K562 (cell line): ENCODE results near the gene SETDB1. TPM values are rescaled to one million over a fixed set of nuclear protein-coding genes. Genes with fewer than 3 reads are reported as not detected.

Source experiments
- ATAC-seq: fragments of 200-7000 bp; cut with Tn5 transposase; 3 replicates; pipeline ENCODE4 v1.9.1; 2020; ENCODE audit warnings: moderate library complexity
- BruUV-seq: library from RNA; stranded (reverse); fragments of 400-500 nt; replicated peaks from 2 replicates; lab custom pipeline; 2021; lab: Mats Ljungman, UMichigan
- CTCF ChIA-PET: fragments of 300-600 bp; formaldehyde crosslinking; extraction: SDS; loops from one replicate; lab custom pipeline; 2021; ENCODE audit warnings: low intra/inter-chr PET ratio; lab: Yijun Ruan, JAX
- POLR2A ChIA-PET: fragments of 300-600, 350-650 bp; sonication (Branson Sonifier 250); formaldehyde crosslinking; extraction: SDS; loops from one replicate; lab custom pipeline; 2021; ENCODE audit warnings: antibody characterized with exemption, inconsistent platforms; lab: Yijun Ruan, JAX
- DNase-seq, 4 experiments: peaks; one replicate each; pipeline versions ENCODE4 v3.0.0 to v3.0.0-alpha.2; 2011 to 2018; ENCODE audit warnings: low spot score in 3 of 4, mixed read lengths in 3 of 4; ENCODE audit errors: extremely low read depth in 1 of 4
- FAIRE-seq: peaks from 2 replicates; lab custom pipeline; 2011; peaks lifted over from hg19 to GRCh38; lab: Jason Lieb, UNC
- H2AFZ ChIP-seq: 2 replicates; pipeline ENCODE4 v1.6.0; 2011; ENCODE audit warnings: low read depth, low read length, control low read depth, inconsistent platforms
- H3K27ac ChIP-seq: fragments of 200-600 bp; 3 replicates; pipeline ENCODE4 v1.8.0; 2011; ENCODE audit warnings: low read depth, mild to moderate bottlenecking, control low read depth, inconsistent platforms, low read length, moderate library complexity, mixed read lengths; ENCODE audit errors: extremely low read depth
- H3K27me3 ChIP-seq, 2 experiments: fragments of 300-600 bp in 1 of 2; 2 replicates in 1 of 2; 3 replicates in 1 of 2; pipeline versions ENCODE4 v1.6.0 to v1.8.0; 2011; ENCODE audit warnings: inconsistent platforms in 2 of 2, low read length in 2 of 2, mild to moderate bottlenecking in 1 of 2, mixed read lengths in 1 of 2, moderate library complexity in 1 of 2; ENCODE audit not compliant: control insufficient read depth in 2 of 2, insufficient read depth in 2 of 2
- H3K36me3 ChIP-seq: fragments of 300-600 bp; 3 replicates; pipeline ENCODE4 v1.8.0; 2011; ENCODE audit warnings: mild to moderate bottlenecking, low read length, inconsistent platforms; ENCODE audit not compliant: control insufficient read depth, insufficient read depth
- H3K4me1 ChIP-seq, 2 experiments: fragments of 200-600 bp in 1 of 2; replicated peaks in 1 of 2; 2 replicates in 1 of 2; 3 replicates in 1 of 2; pipeline versions ENCODE4 v1.5.1 to v1.8.0; 2011; ENCODE audit warnings: inconsistent platforms in 2 of 2, low read length in 2 of 2, mild to moderate bottlenecking in 1 of 2, mixed read lengths in 1 of 2, moderate library complexity in 1 of 2; ENCODE audit not compliant: control insufficient read depth in 2 of 2, insufficient read depth in 2 of 2
- H3K4me2 ChIP-seq: 2 replicates; pipeline ENCODE4 v1.6.1; 2011; ENCODE audit warnings: low read length, control low read depth, inconsistent platforms, mixed read lengths; ENCODE audit not compliant: insufficient read depth
- H3K4me3 ChIP-seq: fragments of 200-600 bp; sonication (generic), shearing (Covaris generic); 2 replicates; pipeline ENCODE4 v1.5.1; 2016; ENCODE audit warnings: control low read depth, inconsistent platforms
- H3K79me2 ChIP-seq: fragments of 200-600 bp; 3 replicates; pipeline ENCODE4 v1.8.0; 2011; ENCODE audit warnings: low read length, inconsistent platforms; ENCODE audit not compliant: control insufficient read depth, insufficient read depth
- H3K9ac ChIP-seq, 2 experiments: 2 replicates each; pipeline versions ENCODE4 v1.6.0 to v1.6.1; 2011; ENCODE audit warnings: low read depth in 2 of 2, low read length in 2 of 2, control low read depth in 1 of 2, inconsistent platforms in 1 of 2, mild to moderate bottlenecking in 1 of 2, mixed read lengths in 1 of 2; ENCODE audit not compliant: insufficient read depth in 1 of 2
- H3K9me1 ChIP-seq: one replicate; pipeline ENCODE4 v1.6.0; 2011; ENCODE audit warnings: inconsistent platforms, mild to moderate bottlenecking, low read length, moderate library complexity; ENCODE audit not compliant: control insufficient read depth, insufficient read depth
- H3K9me3 ChIP-seq: replicated peaks from 2 replicates; pipeline ENCODE4 v1.5.1; 2011; ENCODE audit warnings: low read depth, low read length, inconsistent platforms; ENCODE audit not compliant: control insufficient read depth, insufficient read depth
- H4K20me1 ChIP-seq: replicated peaks from 2 replicates; pipeline ENCODE4 v1.6.1; 2011; ENCODE audit warnings: low read length, inconsistent platforms, mixed read lengths; ENCODE audit not compliant: control insufficient read depth, insufficient read depth
- MYC ChIP-seq, 2 experiments: fragments of 250-450 bp in 1 of 2; sonication (Bioruptor Pico) in 1 of 2; IDR thresholded peaks; 2 replicates each; pipeline versions ENCODE4 v1.5.1 to v1.6.1; 2012 to 2021; ENCODE audit warnings: low read depth in 2 of 2, borderline replicate concordance in 1 of 2, improper control_type of control experiment in 1 of 2, low read length in 1 of 2, mild to moderate bottlenecking in 1 of 2, moderate library complexity in 1 of 2
- WGBS: fragments of 100-300 bp; shearing (Covaris generic); methylation state at CpG from one replicate; pipeline ENCODE4 v1.1.6; 2016; ENCODE audit warnings: low coverage, mixed read lengths; ENCODE audit not compliant: insufficient coverage; ENCODE audit errors: missing lambda C conversion rate; 5-methylcytosine and 5-hydroxymethylcytosine counted together
- in situ Hi-C: fragments of 300-500 bp; cut with MboI; formaldehyde crosslinking; loops from 4 replicates; pipeline ENCODE4 v1.15.0; 2018; ENCODE audit warnings: inconsistent platforms, mixed read lengths
- intact Hi-C: fragments of 100-400 bp; cut with micrococcal nuclease; formaldehyde crosslinking; loops from 2 replicates; pipeline ENCODE4 v1.14.2; 2022
- polyA plus RNA-seq, 8 experiments: library from polyadenylated mRNA; depleted of rRNA in 4 of 8; stranded (reverse) in 5 of 8; unstranded in 3 of 8; fragments of >200 nt; fragmentation: Nextera tagmentation in 2 of 8; fragmentation: Illumina TruSeq in 1 of 8; extraction: Ambion mirVana in 2 of 8; extraction: Trizol in 1 of 8; gene quantifications; 2 replicates each; pipeline versions ENCODE4 v1.2.1 to v1.2.3, GENCODE V29; 2011 to 2014; ENCODE audit warnings: inconsistent platforms in 1 of 8, missing spikeins in 1 of 8
- total RNA-seq, 7 experiments: library from RNA; depleted of rRNA in 6 of 7; stranded (reverse); fragments of >200 nt in 6 of 7; fragmentation: Illumina TruSeq in 2 of 7; extraction: Trizol in 2 of 7; gene quantifications; 2 replicates each; pipeline versions ENCODE4 v1.2.1 to v1.2.3, GENCODE V29; 2011 to 2021; ENCODE audit warnings: low replicate concordance in 1 of 7
- TF ChIP-seq, protein P1 (sequence below): fragments of 250-450 bp; sonication (Bioruptor Pico); IDR thresholded peaks from 2 replicates; pipeline ENCODE4 v1.5.0; 2021

Gene SETDB1
- total and polyA plus RNA-seq, 9 of the 15 experiments (the other 6 are each of a cell fraction or from before 2014, with no cell fraction given) = 21.5 to 64.4 (median 42.0) TPM

DNA sequence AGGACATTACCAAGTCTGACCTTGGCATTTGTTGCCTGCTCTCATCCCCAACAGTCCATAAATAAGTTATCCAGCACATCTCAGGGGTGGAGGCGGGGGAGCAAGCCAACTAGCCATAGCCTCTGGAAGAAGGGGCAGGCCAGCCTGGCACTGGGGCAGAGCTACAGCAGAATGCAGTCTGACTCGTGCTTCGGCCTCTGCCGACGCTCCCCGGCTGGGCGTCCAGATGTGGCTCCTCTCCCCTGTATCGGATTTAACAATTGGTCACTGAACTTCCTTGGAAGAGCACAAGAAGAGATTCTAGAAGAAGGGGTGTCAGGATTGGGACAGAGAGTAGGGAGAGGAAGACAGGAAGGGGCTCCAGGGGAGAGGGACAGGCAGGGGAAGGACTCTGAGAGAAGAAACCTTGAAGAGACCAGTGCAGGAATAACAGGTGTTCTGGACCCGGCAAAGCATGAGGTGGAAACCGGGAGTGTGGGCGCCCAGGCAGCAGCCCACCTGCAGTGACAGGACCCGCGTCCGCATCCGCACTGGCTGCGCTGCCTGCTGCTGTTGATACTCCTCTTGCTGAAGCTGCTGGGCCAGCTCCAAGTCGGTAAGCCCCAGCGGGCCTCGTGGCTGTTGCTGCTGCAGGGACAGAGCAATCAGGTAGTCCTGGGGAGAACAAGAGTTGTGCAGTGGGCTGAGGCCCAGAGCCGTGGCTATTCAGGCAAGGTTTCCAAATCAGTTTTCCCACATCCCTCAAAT is 71.1 kb downstream of the SETDB1 start:
- BruUV-seq = no TSS peak
- intact Hi-C loops = loop anchor here (5.0 to 10.0 kb wide), 3 partner anchors 162 to 740 kb away; partner anchors contain the start of gene CA14
- Histone ChIP-seq H3K9ac (peak overlapping the region in 1 of 2 experiments; percentile 47; a peak in 1 of 4 replicates), H3K36me3 (peaks cover 11% of the 10 kb centered on the region; the same call in 2 of the 3 replicates), H3K27ac (no peak overlapping the region), H2AFZ (no peak overlapping the region), H4K20me1 (no peaks in the 10 kb centered on the region), H3K27me3 (no peaks in the 10 kb centered on the region), H3K4me3 (no peak overlapping the region), H3K79me2 (no peaks in the 10 kb centered on the region), H3K9me3 (no peaks in the 10 kb centered on the region), H3K4me2 (no peak overlapping the region), H3K9me1 (no peaks in the 10 kb centered on the region), H3K4me1 (peaks cover 39 to 47% of the 10 kb centered on the region in 2 experiments)
- ATAC-seq (no peak), DNase-seq (no peak), FAIRE-seq (no peak)
- 79% methylated on average over 12 of the region's 20 CpGs for WGBS
- ChIA-PET POLR2A (interaction anchor here (0.8 to 3.6 kb wide), 3 partner anchors 9 to 15 kb away, joined by 3 to 22 read pairs (median 4); partner anchors contain the start of genes ANXA9 and MINDY1), CTCF (interaction anchor here (2.6 kb wide), 1 partner anchor 436 kb away, joined by 9 read pairs; no protein-coding TSS in a partner anchor)
- TF ChIP-seq, protein P1, sequence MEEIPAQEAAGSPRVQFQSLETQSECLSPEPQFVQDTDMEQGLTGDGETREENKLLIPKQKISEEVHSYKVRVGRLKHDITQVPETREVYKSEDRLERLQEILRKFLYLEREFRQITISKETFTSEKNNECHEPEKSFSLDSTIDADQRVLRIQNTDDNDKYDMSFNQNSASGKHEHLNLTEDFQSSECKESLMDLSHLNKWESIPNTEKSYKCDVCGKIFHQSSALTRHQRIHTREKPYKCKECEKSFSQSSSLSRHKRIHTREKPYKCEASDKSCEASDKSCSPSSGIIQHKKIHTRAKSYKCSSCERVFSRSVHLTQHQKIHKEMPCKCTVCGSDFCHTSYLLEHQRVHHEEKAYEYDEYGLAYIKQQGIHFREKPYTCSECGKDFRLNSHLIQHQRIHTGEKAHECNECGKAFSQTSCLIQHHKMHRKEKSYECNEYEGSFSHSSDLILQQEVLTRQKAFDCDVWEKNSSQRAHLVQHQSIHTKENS (CRISPR knock-in tag) = no peak
- TF ChIP-seq MYC (IDR thresholded peaks at IDR 0.05; ENCODE audit: low read depth, low read length) (no peak), MYC (CRISPR knock-in tag; IDR thresholded peaks at IDR 0.05; ENCODE audit: borderline replicate concordance, low read depth) (no peak)
- in situ Hi-C loops = loop anchor here (5.0 to 10.0 kb wide), 2 partner anchors 432 to 740 kb away; partner anchors contain the start of gene CA14
